ENCODE results near the gene DHRS7C.

The DHRS7C gene

GRCh38 chr17:9763643-9764042, 27.7 kb downstream of the DHRS7C start:
- Mint-ChIP-seq H3K4me1 (ENCODE audit: low read depth) (no peaks in the 10 kb centered on the region), H3K27ac (no peak overlapping the region), H3K4me3 (no peak overlapping the region), H3K9me3 (ENCODE audit: low read depth) (no peaks in the 10 kb centered on the region), H3K36me3 (no peaks in the 10 kb centered on the region), H3K27me3 (peaks cover 10% of the 10 kb centered on the region)

DNA sequence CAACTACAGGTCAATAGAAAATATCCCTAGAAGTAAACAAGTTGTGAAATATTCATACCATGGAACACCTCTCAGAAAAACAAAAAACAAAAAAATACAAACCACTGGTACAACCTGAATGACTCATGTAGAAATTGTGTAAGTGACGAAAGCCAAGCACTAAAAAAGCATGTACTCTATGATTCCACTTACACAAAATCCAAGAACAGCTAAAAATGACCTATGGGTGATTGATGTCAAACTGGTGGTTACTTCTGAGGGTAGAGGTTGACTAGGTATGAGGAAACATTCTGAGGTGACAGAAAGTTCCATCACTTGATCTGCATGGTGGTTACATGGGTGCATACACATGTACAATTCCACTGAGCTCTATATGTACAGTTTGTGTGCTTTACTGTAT, 31.1 kb downstream of the DHRS7C start:
- Mint-ChIP-seq H3K27ac (no peak overlapping the region), H3K9me3 (ENCODE audit: low read depth) (no peaks in the 10 kb centered on the region), H3K4me1 (ENCODE audit: low read depth) (no peaks in the 10 kb centered on the region), H3K4me3 (no peak overlapping the region), H3K36me3 (no peaks in the 10 kb centered on the region), H3K27me3 (peaks cover 9% of the 10 kb centered on the region)

DNA sequence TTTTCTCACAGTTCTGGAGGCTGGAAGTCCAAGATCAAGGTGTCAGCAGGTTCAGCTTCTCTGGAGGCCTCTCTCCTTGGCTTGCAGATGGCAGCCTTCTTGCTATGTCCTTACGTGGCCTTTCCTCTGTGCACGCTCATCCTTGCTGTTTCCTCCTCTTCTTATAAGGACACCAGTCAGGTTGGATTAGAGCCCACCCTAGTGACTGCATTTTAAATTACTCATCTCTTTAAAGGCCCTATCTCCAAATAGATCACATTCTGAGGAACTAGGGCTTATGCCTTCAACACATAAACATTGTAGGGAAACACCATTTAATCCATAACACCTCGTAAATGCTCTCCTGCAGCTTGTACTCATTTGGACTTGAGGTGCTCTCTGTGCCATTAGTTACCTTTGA, 36.3 kb downstream of the DHRS7C start:
- Mint-ChIP-seq H3K36me3 (no peaks in the 10 kb centered on the region), H3K27ac (no peak overlapping the region), H3K4me3 (no peak overlapping the region), H3K27me3 (peaks cover 14% of the 10 kb centered on the region), H3K9me3 (ENCODE audit: low read depth) (no peaks in the 10 kb centered on the region), H3K4me1 (ENCODE audit: low read depth) (no peaks in the 10 kb centered on the region)

DNA sequence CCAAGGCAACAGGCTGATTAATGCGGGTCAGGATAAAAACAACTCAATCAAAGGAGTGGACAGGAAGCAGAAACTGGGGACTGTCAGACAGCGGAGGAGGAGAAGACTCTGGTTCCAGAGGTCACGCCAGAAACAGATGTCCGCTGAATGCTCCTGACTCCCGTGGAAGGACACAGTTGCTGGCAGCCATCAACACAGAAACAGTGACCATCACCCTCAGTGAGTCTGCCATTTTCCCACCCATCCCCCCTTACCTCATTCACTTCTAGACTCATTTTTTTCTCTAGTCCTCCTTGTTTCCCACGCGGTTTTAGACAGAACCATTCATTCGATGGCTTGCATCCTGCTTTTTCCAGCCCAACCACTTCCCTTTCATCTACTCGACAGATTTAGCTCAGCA, 40.9 kb downstream of the DHRS7C start:
- Mint-ChIP-seq H3K27me3 (peaks cover 15% of the 10 kb centered on the region), H3K9me3 (ENCODE audit: low read depth) (no peaks in the 10 kb centered on the region)

DNA sequence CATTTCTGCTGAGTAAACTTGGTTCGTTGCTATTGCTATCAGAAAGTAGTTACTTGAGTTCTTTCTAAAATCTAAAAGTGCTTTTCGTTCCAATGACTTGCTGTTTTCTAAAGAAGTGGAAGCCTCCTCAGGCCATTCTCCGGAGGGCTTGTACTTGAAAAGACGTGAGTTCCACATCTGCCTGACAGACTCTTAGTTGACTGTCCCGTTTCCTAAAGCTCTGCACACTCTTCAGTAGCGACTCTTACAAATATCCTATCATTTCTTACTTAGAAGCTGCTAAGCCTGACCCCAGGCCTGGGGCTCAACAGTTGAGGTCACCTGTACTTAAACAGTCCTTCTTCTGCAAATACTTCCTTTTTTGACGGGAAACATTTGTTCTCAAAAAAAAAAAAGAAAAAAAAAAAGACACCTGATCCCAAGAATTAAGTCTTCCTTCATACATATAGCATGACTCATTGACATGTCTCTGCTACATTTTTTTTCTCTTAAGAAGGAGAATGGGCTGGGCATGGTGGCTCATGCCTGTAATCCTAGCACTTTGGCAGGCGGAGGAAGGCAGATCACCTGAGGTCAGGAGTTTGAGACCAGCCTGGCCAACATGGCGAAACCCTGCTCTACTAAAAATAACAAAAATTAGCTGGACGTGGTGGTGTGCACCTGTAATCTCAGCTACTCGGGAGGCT, 61.5 kb downstream of the DHRS7C start:
- H3K27ac Mint-ChIP-seq, result no peak overlapping the region
- peaks cover 2% of the 10 kb centered on the region for H3K27me3 Mint-ChIP-seq
- H3K9me3 Mint-ChIP-seq (ENCODE audit: low read depth), result no peaks in the 10 kb centered on the region
- no peak overlapping the region for H3K4me3 Mint-ChIP-seq
- H3K36me3 Mint-ChIP-seq, result no peaks in the 10 kb centered on the region
- H3K4me1 Mint-ChIP-seq (ENCODE audit: low read depth), result no peaks in the 10 kb centered on the region

More for the DNA sequence above, 40.9 kb downstream of the DHRS7C start:
- H3K4me1 Mint-ChIP-seq (ENCODE audit: low read depth), result no peaks in the 10 kb centered on the region
- H3K36me3 Mint-ChIP-seq, result no peaks in the 10 kb centered on the region
- H3K4me3 Mint-ChIP-seq, result no peak overlapping the region
- no peak overlapping the region for H3K27ac Mint-ChIP-seq

DNA sequence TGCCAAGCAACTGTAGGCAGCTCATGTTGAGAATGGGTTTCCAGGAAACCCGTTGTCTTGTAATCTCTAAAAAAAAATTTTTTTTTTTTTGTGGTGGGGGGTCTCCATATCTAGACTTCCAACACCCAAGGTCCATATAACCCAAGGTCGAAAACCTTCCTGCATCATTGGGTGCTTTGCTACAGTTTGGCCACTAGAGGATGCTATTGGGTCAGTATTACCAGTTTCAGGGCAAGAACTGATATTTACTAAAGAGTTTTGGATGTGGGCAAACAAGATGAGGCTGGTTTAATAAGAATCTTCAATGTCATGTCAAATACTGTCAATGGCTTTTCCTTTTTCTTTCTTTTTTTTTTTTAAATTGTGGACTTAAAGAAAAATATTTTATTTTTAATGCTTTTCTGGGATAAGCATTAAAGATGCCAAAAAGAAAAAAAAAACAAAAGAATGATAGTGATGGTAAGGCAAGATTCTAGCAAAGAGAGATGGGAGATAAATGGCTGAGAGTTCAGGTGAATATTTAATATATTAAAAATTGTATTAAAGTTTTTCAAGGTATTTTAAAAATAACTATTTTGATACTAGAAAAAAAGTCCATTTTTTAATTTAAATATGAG, 62.2 kb downstream of the DHRS7C start:
- Mint-ChIP-seq H3K4me3 (no peak overlapping the region), H3K36me3 (no peaks in the 10 kb centered on the region), H3K4me1 (ENCODE audit: low read depth) (no peaks in the 10 kb centered on the region), H3K27ac (no peak overlapping the region), H3K27me3 (peaks cover 2% of the 10 kb centered on the region), H3K9me3 (ENCODE audit: low read depth) (no peaks in the 10 kb centered on the region)

- Mint-ChIP-seq H3K36me3 (no peaks in the 10 kb centered on the region), H3K9me3 (ENCODE audit: low read depth) (no peaks in the 10 kb centered on the region), H3K27me3 (peaks cover 2% of the 10 kb centered on the region), H3K4me1 (ENCODE audit: low read depth) (no peaks in the 10 kb centered on the region), H3K4me3 (no peak overlapping the region), H3K27ac (no peak overlapping the region)
Observed at GRCh38 chr17:9728564-9728963, 62.8 kb downstream of the DHRS7C start.

- Mint-ChIP-seq H3K9me3 (ENCODE audit: low read depth) (no peaks in the 10 kb centered on the region), H3K4me3 (no peak overlapping the region), H3K4me1 (ENCODE audit: low read depth) (no peaks in the 10 kb centered on the region), H3K36me3 (no peaks in the 10 kb centered on the region), H3K27ac (no peak overlapping the region), H3K27me3 (peaks cover 2% of the 10 kb centered on the region)
Observed at GRCh38 chr17:9728005-9728404, 63.4 kb downstream of the DHRS7C start.

GRCh38 chr17:9726291-9726690, 65.1 kb downstream of the DHRS7C start:
- Mint-ChIP-seq H3K9me3 (ENCODE audit: low read depth) (no peaks in the 10 kb centered on the region), H3K4me3 (no peak overlapping the region), H3K27ac (no peak overlapping the region), H3K36me3 (no peaks in the 10 kb centered on the region), H3K4me1 (ENCODE audit: low read depth) (no peaks in the 10 kb centered on the region), H3K27me3 (peaks cover 2% of the 10 kb centered on the region)

DNA sequence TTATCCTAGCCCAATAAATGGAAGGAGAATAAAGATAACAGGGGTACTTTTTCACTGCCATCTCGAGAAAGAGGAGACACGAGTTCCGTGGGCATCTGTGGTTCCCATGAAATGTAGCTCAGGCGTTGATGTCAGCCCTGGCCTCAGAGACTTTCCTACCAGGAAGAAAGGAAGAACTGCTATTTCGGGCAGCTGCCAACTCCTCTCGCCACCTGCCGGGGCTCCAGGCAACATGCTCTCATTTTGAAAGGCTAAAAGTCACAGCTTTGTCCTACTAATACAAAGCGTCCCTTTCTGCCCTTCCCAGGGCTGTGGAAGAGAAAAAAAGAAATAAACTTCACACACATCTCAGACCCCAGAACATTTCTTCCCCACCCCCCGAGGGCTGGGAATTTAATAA, 65.8 kb downstream of the DHRS7C start:
- no peaks in the 10 kb centered on the region for H3K9me3 Mint-ChIP-seq (ENCODE audit: low read depth)
- H3K4me3 Mint-ChIP-seq, result no peak overlapping the region
- no peaks in the 10 kb centered on the region for H3K4me1 Mint-ChIP-seq (ENCODE audit: low read depth)
- H3K27ac Mint-ChIP-seq, result no peak overlapping the region
- H3K36me3 Mint-ChIP-seq, result no peaks in the 10 kb centered on the region
- H3K27me3 Mint-ChIP-seq, result peaks cover 2% of the 10 kb centered on the region
